MM.1S (cell line): Measurements from ENCODE around the gene SSC4D.

Experiments
- EZH2 ChIP-seq: fragments of 300-600 bp; sonication (generic); optimal IDR thresholded peaks from 2 replicates; pipeline ENCODE3; 2017; ENCODE audit warnings: low read depth, mild to moderate bottlenecking, antibody characterized with exemption, low read length, mixed read lengths
- EZH2phosphoT487 ChIP-seq: fragments of 300-600 bp; sonication (generic); IDR thresholded peaks from 2 replicates; pipeline ENCODE4 v1.6.1; 2018; ENCODE audit warnings: antibody characterized with exemption, low read length
- TF ChIP-seq, protein P1 (sequence below): fragments of 300-600 bp; sonication (generic); IDR thresholded peaks from 2 replicates; pipeline ENCODE4 v1.5.1; 2016; ENCODE audit warnings: antibody characterized with exemption, low read length, mixed read lengths

DNA sequence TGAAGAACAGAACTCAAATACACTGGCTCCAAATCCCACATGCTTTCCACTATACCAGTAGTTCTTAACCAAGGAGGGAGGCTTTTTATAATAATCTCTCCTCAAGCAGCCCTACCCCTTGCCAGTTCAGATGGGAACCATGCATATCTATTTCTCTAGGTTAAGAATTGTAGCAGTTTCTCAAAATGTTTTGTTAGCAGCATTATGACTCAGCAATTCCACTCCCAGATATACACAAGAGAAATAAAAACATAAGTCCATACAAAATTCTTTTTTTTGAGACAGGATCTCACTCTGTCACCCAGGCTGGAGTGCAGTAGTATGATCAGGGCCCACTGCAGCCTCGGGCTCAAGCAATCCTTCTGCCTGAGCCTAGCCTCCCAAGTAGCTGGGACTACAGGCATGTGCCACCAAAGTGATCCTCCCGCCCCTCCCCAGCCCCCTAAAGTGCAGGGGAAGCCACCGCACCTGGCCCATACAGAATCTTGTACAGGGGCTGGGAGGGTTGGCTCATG, 68.8 kb downstream of the SSC4D start:
- TF ChIP-seq, protein P1, sequence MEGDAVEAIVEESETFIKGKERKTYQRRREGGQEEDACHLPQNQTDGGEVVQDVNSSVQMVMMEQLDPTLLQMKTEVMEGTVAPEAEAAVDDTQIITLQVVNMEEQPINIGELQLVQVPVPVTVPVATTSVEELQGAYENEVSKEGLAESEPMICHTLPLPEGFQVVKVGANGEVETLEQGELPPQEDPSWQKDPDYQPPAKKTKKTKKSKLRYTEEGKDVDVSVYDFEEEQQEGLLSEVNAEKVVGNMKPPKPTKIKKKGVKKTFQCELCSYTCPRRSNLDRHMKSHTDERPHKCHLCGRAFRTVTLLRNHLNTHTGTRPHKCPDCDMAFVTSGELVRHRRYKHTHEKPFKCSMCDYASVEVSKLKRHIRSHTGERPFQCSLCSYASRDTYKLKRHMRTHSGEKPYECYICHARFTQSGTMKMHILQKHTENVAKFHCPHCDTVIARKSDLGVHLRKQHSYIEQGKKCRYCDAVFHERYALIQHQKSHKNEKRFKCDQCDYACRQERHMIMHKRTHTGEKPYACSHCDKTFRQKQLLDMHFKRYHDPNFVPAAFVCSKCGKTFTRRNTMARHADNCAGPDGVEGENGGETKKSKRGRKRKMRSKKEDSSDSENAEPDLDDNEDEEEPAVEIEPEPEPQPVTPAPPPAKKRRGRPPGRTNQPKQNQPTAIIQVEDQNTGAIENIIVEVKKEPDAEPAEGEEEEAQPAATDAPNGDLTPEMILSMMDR: no peak
- no peak for TF ChIP-seq EZH2
- TF ChIP-seq EZH2phosphoT487: no peak
